Stimulated activated CD8-positive, alpha-beta memory T cell treated with anti-CD3 and anti-CD28 coated beads, Interleukin-7, amount 100 ng/mL, for 4 hours (primary cell): ENCODE measurements around the gene PRKG2.

Source experiments
- DNase-seq, 2 donors: peaks; one replicate each; pipeline ENCODE4 v3.0.0-alpha.2; 2020; ENCODE audit warnings: low read depth in 2 of 2

PRKG2 gene

GRCh38 chr4:81164126-81164525 is 50.9 kb downstream of the PRKG2 start:
- DNase-seq, result no peak

- no peak for DNase-seq
Observed at GRCh38 chr4:81162752-81163458, 52.1 kb downstream of the PRKG2 start.

GRCh38 chr4:81153714-81154323 is 61.2 kb downstream of the PRKG2 start:
- peak in 1 of 2 donors; percentile 4 for DNase-seq

- DNase-seq, result no peak
Observed at GRCh38 chr4:81152839-81153713, 61.9 kb downstream of the PRKG2 start.

GRCh38 chr4:81149976-81150375 is 65.0 kb downstream of the PRKG2 start:
- no peak for DNase-seq

GRCh38 chr4:81148576-81148975 is 66.4 kb downstream of the PRKG2 start:
- DNase-seq, result no peak

- no peak for DNase-seq
Observed at GRCh38 chr4:81146466-81146865, 68.6 kb downstream of the PRKG2 start.

GRCh38 chr4:81143183-81143582 is 71.8 kb downstream of the PRKG2 start:
- DNase-seq, result no peak

- no peak for DNase-seq
Observed at GRCh38 chr4:81142744-81143143, 72.3 kb downstream of the PRKG2 start.

GRCh38 chr4:81137894-81138293 is 77.1 kb downstream of the PRKG2 start:
- DNase-seq, result no peak

GRCh38 chr4:81137446-81137845 is 77.6 kb downstream of the PRKG2 start:
- no peak for DNase-seq

- no peak for DNase-seq
Observed at GRCh38 chr4:81136161-81136905, 78.7 kb downstream of the PRKG2 start.

- no peak for DNase-seq
Observed at GRCh38 chr4:81135501-81135900, 79.5 kb downstream of the PRKG2 start.

GRCh38 chr4:81131563-81131962 is 83.5 kb downstream of the PRKG2 start:
- DNase-seq, result no peak

GRCh38 chr4:81131066-81131465 is 84.0 kb downstream of the PRKG2 start:
- no peak for DNase-seq

- no peak for DNase-seq
Observed at GRCh38 chr4:81130569-81130968, 84.5 kb downstream of the PRKG2 start.

- no peak for DNase-seq
Observed at GRCh38 chr4:81120055-81120454, 95.0 kb downstream of the PRKG2 start.

- no peak for DNase-seq
Observed at GRCh38 chr4:81118086-81118485, 96.9 kb downstream of the PRKG2 start.

GRCh38 chr4:81116566-81116965 is 98.5 kb downstream of the PRKG2 start:
- DNase-seq, result no peak

GRCh38 chr4:81113024-81113423 is 102.0 kb downstream of the PRKG2 start:
- no peak for DNase-seq

- no peak for DNase-seq
Observed at GRCh38 chr4:81109356-81109755, 105.7 kb downstream of the PRKG2 start.

GRCh38 chr4:81106150-81106549 is 108.9 kb downstream of the PRKG2 start:
- no peak for DNase-seq
